Glutamatergic neuron (in vitro differentiated cells): Measurements from ENCODE around the gene PRICKLE2. TPM values are rescaled to one million over a fixed set of nuclear protein-coding genes. Genes with fewer than 3 reads are reported as not detected.

ENCODE experiments used
- DNase-seq: peaks from one replicate; pipeline ENCODE4 v3.0.0; 2022
- H3K27ac Mint-ChIP-seq: one replicate; pipeline ENCODE4 v1.8.0; 2020; ENCODE audit warnings: mild to moderate bottlenecking, mixed read lengths, inconsistent platforms; ENCODE audit not compliant: unreplicated experiment
- H3K27me3 Mint-ChIP-seq: one replicate; pipeline ENCODE4 v1.8.0; 2020; ENCODE audit warnings: mild to moderate bottlenecking, moderate library complexity, mixed read lengths, inconsistent platforms; ENCODE audit not compliant: unreplicated experiment
- H3K36me3 Mint-ChIP-seq: one replicate; pipeline ENCODE4 v1.8.0; 2020; ENCODE audit warnings: mild to moderate bottlenecking, mixed read lengths, inconsistent platforms; ENCODE audit not compliant: unreplicated experiment
- H3K4me1 Mint-ChIP-seq: one replicate; pipeline ENCODE4 v1.8.0; 2020; ENCODE audit warnings: mild to moderate bottlenecking, low read depth, mixed read lengths, inconsistent platforms; ENCODE audit not compliant: unreplicated experiment
- H3K4me3 Mint-ChIP-seq: one replicate; pipeline ENCODE4 v1.8.0; 2020; ENCODE audit warnings: mild to moderate bottlenecking, mixed read lengths, inconsistent platforms; ENCODE audit not compliant: unreplicated experiment
- H3K9me3 Mint-ChIP-seq: one replicate; pipeline ENCODE4 v1.8.0; 2020; ENCODE audit warnings: mild to moderate bottlenecking, moderate library complexity, mixed read lengths, inconsistent platforms; ENCODE audit not compliant: unreplicated experiment
- total RNA-seq: library from RNA; stranded (reverse); fragmentation: NEBNext Ultra II Directional; extraction: Animal tissue kit (Norgen Biotek cat#: 25700); gene quantifications from one replicate; pipeline ENCODE4 v1.2.1, GENCODE V29; 2021; ENCODE audit not compliant: unreplicated experiment
- TF ChIP-seq, protein P1 (sequence below): fragments of 200-600 bp; sonication (generic); IDR thresholded peaks from one replicate; pipeline ENCODE4 v1.5.0; 2021; ENCODE audit not compliant: partially characterized antibody, unreplicated experiment

Gene PRICKLE2
- total RNA-seq, 1 donor from 2014 or later, result 18.9 TPM

DNA sequence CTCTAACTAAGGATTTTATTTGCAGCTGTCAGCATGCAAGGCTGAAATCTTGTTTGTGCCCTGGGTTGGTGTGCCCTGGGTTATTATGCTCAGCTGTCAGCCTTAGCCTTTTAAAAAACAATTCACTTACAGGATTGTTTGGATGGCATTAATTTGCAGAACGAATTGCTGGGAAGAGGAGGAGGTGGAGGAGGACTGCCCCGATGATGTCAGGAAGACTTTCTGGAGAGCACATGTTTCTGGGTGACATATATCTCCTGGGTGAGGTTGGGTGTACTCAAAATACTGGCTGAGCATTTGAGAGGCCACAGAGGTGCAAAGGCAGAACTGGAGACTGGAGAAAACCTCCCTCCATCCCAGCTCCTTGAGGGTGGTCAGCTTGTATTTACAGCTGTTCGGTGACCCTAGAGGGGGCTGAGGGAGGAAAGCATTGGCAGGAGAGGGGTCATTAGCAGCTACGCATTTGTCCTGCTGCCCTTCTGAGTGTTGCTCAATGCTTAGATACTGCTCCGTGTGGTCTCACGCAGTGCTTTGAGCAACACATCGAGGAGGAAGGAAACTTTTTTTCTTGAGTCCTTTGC, 142.2 kb downstream of the PRICKLE2 start:
- TF ChIP-seq, protein P1, sequence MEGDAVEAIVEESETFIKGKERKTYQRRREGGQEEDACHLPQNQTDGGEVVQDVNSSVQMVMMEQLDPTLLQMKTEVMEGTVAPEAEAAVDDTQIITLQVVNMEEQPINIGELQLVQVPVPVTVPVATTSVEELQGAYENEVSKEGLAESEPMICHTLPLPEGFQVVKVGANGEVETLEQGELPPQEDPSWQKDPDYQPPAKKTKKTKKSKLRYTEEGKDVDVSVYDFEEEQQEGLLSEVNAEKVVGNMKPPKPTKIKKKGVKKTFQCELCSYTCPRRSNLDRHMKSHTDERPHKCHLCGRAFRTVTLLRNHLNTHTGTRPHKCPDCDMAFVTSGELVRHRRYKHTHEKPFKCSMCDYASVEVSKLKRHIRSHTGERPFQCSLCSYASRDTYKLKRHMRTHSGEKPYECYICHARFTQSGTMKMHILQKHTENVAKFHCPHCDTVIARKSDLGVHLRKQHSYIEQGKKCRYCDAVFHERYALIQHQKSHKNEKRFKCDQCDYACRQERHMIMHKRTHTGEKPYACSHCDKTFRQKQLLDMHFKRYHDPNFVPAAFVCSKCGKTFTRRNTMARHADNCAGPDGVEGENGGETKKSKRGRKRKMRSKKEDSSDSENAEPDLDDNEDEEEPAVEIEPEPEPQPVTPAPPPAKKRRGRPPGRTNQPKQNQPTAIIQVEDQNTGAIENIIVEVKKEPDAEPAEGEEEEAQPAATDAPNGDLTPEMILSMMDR, result no peak
- Mint-ChIP-seq H3K4me3 (no peak overlapping the region), H3K4me1 (peaks cover 18% of the 10 kb centered on the region), H3K27me3 (no peaks in the 10 kb centered on the region), H3K27ac (no peak overlapping the region), H3K36me3 (no peaks in the 10 kb centered on the region), H3K9me3 (peaks cover 5% of the 10 kb centered on the region)
- no peak for DNase-seq

DNA sequence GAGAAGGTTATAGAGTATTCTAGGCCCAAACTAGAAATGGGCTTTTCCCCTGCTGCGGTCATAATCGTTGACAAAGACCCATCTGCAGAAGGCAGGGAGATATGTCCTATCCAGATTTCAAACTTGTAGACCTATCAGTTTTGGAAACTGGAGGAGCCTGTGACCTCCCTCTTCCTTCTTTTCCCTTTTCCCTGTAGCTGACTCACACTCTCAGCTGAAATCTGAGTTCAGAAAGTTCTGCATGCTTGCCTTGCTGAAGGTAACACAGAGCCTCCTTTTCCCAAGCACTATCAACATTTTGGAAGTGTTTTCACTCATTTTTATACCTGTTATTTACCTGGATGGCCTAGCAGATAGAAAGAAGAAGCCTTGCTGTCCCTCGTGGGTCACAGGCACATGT, 142.9 kb downstream of the PRICKLE2 start:
- no peaks in the 10 kb centered on the region for H3K36me3 Mint-ChIP-seq
- DNase-seq, result no peak
- H3K9me3 Mint-ChIP-seq, result peaks cover 5% of the 10 kb centered on the region
- TF ChIP-seq, protein P1, result no peak
- no peaks in the 10 kb centered on the region for H3K27me3 Mint-ChIP-seq
- peaks cover 18% of the 10 kb centered on the region for H3K4me1 Mint-ChIP-seq
- no peak overlapping the region for H3K4me3 Mint-ChIP-seq
- no peak overlapping the region for H3K27ac Mint-ChIP-seq

DNA sequence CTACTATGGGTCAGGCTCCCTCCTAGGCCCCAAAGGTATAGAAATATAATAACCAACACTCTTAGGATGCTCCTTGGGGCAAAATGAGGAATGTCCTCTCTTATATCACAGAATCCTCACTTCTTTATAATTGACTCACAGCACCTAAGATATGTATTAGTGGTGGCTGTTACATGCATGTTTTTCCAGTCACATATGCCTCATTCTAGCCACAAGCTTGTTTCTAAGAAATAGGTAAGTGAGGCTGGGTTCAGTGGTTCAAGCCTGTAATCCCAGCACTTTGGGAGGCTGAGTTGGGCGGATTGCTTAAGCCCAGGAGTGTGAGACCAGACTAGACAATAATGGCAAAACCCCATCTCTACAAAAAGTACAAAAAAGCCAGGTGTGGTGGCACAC, 144.0 kb downstream of the PRICKLE2 start:
- no peaks in the 10 kb centered on the region for H3K27me3 Mint-ChIP-seq
- peaks cover 5% of the 10 kb centered on the region for H3K9me3 Mint-ChIP-seq
- TF ChIP-seq, protein P1, result no peak
- H3K4me3 Mint-ChIP-seq, result no peak overlapping the region
- H3K4me1 Mint-ChIP-seq, result peaks cover 8% of the 10 kb centered on the region
- H3K36me3 Mint-ChIP-seq, result no peaks in the 10 kb centered on the region
- no peak overlapping the region for H3K27ac Mint-ChIP-seq
- no peak for DNase-seq

GRCh38 chr3:64080616-64081234, 144.5 kb downstream of the PRICKLE2 start:
- Mint-ChIP-seq H3K27ac (no peak overlapping the region), H3K27me3 (no peaks in the 10 kb centered on the region), H3K4me1 (peaks cover 3% of the 10 kb centered on the region), H3K9me3 (peaks cover 5% of the 10 kb centered on the region), H3K36me3 (no peaks in the 10 kb centered on the region), H3K4me3 (no peak overlapping the region)
- TF ChIP-seq, protein P1, result no peak
- no peak for DNase-seq

DNA sequence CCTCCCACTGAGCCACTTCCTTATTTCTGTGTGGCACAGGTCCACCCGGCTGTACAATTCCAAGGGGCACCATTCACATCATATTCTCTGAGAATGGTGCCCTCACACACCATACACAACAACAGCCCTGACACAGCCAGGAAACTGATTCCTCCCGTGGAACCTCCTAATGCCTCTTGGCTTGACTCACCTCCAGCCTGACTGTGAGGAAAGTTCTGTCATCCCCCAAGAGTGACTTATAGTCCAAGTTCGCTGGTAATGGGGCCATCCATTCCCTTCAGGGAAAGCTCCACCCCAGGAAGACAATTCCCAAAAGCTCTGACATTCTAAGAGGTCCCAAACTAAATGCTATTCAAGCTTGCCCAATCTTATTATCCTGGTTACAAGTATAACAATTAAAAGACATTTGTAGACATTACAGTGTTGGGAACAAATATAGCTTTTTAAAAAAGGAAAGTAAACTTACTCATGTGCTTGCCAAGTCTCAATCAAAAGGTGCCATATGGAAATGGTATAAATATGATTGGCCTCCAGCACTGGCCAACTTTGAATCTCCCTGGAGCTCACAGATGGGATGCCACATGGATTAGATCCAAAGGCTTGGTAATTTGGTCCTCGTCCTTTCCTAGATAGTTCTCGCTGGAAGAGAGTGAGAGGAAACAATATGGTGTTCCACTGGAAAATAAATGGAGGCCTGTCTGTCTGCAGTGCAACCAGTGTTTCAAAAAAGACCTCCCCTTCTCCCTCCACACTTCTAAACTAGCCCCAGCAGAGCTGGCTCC, 145.7 kb downstream of the PRICKLE2 start:
- DNase-seq, result no peak
- no peak overlapping the region for H3K27ac Mint-ChIP-seq
- peaks cover 3% of the 10 kb centered on the region for H3K4me1 Mint-ChIP-seq
- no peaks in the 10 kb centered on the region for H3K27me3 Mint-ChIP-seq
- H3K36me3 Mint-ChIP-seq, result peaks cover 5% of the 10 kb centered on the region
- H3K4me3 Mint-ChIP-seq, result no peak overlapping the region
- TF ChIP-seq, protein P1, result no peak
- peaks cover 6% of the 10 kb centered on the region for H3K9me3 Mint-ChIP-seq
